ENCODE measurements around the gene HDAC4.

The HDAC4 gene

DNA sequence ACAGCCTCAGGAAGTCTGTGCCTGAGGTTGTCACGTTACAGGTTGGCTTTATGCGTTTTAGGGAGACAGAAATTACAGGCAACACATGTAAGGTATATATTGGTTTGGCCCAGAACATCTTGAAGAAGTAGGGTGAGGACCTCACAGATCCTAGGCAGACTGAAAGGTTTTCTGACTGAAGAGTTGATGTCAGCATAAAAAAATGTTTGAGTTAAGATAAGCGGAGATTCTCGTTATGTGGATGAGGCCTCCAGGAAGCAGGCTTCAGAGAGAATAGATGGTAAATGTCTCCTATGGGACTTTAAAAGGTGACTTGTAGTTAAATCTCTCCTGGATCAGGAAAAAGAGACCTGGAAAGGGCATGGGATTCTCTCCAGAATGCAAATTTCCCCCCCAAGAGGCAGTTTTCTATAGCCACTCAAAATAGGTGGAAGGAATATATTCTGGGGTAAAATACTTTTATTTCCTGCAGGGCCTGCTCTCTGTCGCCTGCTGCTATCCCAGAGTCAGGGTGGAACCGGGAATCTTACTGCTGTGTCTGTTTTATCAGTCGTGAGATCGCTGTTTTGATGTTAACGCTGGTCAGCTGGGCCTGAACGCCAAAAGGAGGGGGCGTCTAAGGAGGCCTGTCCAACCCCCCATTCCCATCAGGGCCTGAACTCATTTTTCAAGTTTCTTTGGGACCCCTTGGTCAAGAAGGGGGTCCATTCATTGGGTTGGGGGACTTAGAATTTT lies 171.1 kb downstream of the HDAC4 start:
- DNase-seq, result no peak

DNA sequence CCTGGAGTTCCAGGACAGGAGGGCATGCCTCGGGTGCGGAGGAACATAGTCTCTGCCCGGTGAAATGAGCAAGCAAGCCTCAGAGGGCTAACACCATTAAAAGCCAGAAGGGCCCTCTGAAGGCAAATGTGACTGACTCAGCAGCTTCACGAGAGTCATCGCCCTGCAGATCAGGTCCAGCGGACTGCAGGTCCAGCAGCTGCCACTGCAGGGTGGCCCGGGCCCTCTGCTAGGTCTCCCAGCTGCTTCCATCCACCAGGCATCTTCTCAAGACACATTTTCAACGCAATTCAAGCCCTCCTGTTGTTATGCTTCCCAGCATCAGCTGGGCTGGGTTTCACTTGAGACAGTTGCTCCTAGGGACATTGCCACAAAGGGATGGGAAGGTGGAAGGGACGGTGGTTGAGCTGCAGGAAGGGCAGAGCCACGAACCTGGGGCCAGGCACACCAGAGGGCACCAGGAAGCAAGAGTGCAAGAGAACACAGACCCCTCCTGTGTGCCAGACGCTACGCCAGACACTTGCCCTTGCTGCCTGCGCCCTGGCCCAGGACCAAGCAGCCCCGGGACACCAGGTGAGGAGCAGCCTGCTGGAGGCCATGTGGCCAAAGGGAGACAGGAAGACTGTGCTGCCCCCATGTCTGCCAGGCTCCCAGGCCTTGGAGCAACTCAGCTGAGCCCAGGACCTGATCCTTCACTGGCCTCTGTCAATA lies 173.0 kb downstream of the HDAC4 start:
- DNase-seq, result no peak

GRCh38 chr2:239226677-239227581 lies 173.9 kb downstream of the HDAC4 start:
- DNase-seq, result no peak

DNA sequence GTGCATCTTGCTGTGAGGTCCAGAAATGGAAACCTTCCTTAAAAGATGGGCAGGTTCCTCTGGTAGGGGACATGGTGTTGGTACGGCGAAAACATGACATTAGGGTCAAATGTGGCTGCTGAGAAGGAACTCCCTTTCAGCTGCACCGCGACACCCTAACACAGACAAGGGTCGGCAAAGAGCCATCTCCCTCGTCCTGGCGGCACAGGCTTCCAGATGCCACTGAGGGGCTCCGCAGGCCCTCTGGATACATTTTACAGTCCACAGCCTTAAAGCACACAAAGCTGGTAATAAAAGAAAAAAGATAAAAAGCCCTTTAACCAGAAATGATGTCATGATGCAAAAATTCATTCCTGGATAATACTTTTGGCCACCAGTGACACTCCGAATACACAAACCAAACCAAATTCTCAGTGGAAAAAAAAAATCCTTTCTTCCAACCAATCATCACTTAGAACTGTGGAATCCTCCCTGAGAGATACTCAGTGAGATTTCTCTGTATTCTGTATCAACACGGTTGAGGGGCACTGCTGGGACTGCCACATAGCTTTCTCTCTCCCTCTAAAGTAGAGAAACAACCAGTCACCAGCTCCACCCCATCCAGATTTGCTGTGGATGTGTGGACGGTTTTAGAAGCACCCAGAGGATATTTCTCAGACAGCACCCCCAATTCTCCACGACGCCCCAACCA lies 174.8 kb downstream of the HDAC4 start:
- DNase-seq, result no peak

DNA sequence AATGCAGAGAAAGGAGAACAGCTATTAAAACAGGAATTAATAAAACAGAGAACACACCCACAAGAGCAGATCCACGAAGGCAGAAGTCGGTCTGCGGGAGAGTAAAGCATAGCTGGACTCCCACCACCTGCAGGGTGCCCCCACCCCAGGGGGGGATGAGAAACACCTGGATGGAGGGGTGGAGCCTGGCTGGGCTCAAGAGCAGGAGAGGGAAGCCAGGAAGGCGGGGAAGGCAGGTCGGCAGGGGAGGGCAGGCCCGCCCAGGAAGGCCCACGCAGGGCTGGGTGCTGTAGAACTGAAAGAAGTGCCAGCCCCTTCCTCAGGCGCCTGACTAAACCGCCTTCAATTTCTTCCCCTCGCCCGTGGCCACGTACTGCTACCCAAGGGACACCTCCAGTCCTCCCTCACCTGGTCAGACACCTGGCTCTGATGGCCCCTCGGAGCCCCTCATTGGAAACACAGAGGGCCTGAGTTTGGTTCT lies 175.4 kb downstream of the HDAC4 start:
- DNase-seq, result no peak

GRCh38 chr2:239224955-239225354 lies 175.9 kb downstream of the HDAC4 start:
- DNase-seq, result no peak

DNA sequence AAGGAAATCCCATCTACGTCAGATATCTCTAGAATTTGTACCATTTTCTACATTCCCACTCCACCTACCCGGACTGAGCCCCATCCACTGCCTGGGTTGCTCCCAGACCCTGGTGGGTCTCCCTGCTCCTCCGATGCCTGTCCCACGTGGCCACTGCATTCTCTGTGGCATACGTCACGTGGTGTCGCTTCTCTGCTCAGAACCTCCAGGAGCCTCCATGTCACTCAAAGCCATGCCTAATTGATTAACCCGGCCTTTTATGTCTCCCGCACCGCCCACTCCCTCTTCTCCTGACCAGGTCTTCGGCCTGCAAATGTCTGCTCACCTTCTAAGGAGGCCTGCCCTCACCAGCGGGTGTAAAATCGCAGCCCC lies 176.6 kb downstream of the HDAC4 start:
- DNase-seq, result no peak

GRCh38 chr2:239223310-239224198 lies 177.3 kb downstream of the HDAC4 start:
- DNase-seq, result no peak

DNA sequence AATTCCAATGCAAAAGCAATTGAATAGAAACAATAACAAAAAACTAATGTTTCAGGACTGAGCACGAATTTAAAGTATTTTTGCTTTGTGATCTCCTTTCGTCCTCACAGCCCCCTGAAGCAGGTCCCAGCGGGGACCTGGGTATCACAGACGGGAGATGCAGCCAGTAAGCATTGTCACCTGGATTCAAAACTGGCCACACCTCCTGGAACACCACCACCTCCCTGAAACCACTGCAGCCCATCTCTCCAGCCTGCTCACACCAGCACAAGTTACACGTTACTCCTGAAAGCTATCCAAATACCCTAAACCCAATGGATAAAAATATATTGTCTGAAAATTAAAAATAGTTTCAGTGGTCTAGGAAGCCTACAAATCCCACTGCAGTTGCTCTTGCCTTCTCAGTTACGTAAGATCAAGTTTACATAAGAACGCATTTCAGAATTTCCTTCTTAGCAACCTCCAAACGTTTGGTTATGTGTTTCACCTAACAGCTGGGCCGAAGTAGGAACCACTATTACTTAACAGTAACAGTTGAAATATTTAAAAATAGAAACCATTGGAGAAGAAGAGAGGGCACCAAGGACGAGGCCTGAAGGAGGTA lies 178.0 kb downstream of the HDAC4 start:
- DNase-seq, result no peak

DNA sequence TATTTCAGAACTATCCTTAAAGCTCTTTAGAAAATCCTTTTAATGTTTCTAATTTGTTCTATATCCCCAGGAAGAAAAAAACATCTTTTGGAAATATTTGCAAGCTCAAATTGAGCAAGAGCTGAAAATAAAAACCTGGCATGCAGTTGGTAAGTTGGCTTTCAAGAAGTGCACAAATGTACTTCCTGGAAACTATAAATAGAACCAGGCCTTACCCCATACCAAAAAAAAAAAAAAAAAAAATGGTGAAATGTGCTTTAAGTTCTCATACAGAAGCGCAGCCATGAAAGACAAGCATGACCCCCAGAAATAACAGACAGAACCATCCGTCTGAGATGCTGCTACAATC lies 178.5 kb downstream of the HDAC4 start:
- DNase-seq, result no peak

GRCh38 chr2:239220981-239221396 lies 179.8 kb downstream of the HDAC4 start:
- no peak for DNase-seq

DNA sequence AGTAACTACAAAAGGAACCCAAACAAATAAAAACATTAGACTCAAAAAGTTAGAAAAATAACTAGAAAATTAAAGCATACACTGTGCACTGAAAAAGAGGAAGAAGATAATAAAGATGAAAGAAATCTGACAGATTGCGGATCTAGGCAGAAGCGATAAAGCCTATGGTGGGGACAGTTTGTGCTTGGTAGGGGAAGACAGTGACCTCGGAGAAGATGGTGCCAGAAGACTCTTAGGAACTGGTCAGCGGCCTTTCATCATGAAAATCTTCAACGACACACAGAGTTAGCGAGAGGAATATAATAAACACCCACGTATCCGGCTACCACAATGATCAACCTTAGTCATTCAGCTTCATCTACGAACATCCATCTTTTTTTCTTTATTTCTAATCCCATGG lies 180.5 kb downstream of the HDAC4 start:
- DNase-seq, result no peak

- DNase-seq, result peak; percentile 50 to 60
These were observed 184.1 kb downstream of the HDAC4 start for GRCh38 chr2:239216614-239217273.

DNA sequence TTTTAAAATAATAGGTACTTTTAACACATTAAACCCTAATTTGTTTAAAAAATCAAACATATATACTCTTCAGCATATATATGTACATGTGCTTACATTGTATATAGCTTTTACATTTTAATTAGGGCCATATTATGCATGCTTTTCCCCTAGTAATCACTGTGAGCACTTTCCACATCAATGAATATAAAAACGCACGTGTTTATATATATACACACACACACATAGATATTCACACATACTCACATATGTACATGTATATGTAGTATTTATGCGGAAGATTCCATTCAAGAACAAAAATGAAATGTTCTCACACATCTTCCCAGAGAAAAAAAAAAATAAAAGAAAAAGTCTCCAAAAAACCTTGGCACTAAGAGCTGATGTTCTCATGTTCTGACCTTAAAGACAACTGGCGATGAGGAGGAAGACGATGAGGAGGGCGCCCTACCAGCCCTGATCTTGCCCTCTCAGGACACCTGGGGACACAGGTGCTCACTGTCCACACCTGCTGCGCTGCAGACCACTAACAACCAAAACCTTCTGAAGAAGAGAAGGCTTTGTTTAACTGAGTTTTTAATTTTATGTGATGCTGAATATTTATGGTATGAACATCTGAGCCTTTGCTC lies 184.7 kb downstream of the HDAC4 start:
- DNase-seq, result no peak

DNA sequence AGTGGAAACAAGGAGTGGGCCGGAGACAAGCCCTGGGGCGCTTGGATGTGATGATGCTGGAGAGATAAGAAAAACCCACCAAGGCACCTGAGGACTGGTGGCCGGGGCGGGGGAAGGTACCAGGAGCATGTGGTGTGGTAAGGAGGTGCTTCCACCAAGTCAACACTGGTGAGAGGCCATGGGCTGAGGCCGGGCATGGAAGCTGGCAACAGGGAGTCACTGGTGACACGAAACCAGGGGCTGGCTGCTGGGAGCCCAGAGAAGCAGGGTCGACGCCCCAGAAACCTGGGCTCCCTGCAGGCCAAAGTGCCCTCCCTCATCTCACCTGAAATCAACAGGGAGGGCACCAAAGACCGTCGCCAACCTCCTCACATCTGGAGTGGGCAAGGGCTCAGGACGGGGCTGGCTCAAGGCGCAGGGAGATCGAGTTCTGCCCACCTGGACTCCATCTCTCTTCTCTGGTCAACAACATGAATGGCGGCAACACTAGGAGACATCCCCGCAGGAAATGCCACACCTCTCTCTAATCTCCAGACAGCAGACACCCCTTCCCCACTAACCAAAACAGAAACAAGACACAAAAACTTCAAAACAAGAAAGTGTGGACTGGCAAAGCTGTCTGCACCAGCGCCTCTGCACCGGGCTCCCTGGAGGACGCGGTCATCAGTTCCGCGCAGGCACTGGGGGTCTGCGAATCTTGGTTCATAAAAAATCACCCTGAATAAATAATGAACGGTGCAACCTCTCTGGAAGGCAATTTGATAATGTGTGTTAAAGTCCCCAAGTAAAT lies 185.5 kb downstream of the HDAC4 start:
- DNase-seq, result no peak

DNA sequence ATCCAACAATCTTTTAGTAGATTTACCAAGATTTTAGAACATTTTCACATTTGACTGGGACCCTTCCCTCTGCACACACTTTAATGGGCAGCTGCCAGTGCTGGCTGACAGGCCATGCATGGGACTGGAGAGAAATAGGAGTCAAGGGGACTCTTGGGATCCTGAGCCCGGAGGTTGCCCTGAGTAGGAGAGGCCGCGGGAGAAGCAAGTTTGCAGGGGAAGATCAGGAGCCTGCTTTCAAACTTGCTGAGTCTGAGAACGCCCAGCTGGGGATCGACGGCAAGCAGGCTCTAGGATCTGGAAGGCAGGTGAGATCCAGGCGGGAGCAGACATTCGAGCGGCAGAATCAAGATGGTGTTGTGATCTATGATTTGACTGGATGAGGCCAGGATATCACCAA lies 186.1 kb downstream of the HDAC4 start:
- DNase-seq, result no peak

DNA sequence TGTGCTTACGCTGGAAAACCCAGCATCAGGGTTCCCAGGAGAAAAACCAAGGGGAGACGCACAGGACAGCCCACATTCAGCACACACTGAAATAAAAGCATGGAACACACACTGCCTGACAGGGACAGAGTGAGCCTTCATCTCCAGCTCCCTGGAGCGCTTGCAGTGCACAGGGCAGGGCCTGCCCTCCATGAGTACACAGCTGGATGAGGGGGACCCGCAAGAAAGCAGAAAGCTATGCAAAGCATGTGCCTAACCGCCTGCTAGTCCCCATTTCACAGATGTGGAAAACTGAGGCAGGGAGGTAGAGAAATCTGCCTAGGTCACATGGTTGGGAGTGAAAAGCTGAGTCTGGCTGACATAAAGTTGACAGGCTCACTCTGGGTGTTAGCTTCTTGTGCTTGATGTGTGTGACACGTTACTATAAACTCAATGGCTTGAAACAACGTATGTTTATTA lies 187.1 kb downstream of the HDAC4 start:
- no peak for DNase-seq

DNA sequence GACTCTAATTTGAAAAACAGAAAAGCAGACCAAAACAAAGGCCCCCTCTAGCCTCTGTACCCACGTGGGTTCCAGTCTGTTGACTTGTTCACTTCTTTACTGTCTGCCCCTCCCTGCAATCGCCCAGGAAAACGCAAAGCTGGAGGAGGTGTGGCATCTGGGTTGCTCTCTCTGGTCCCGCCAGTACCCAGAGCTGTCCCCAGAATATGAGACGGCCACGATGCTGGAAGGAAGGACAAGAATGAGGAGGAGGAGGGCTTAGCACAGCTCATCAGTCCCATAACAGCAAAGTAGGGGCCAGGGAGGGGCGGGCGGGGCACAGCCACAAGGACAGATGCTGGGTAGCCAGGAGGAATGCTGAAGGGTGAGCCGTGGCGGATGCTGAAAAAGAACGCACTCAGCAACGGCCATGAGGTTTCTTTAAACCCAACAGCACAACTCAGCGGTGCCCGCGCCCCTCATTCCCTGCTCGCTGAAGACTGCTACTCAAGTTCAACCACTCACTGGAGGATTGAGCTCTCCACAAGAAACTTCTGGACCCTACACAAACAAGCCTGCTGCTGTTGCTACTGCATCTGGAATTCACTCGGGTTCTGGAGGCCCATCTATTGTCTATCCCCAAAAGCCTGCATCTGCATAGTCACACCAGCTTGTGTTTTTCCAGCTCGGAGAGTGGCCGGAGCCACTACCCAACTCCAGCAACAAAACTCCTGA lies 187.7 kb downstream of the HDAC4 start:
- DNase-seq, result no peak
